GM18870 (cell line): ENCODE results near the gene TEX54.
"Not testable (repeated sequence)": the region's sequence is repeated elsewhere in the genome, so short reads cannot be mapped to it uniquely, and the experiment has no call there.

Source experiments
- ATAC-seq: cut with Tn5 transposase; IDR thresholded peaks from one replicate; pipeline ENCODE4 v1.9.1; 2021; ENCODE audit warnings: moderate library complexity; ENCODE audit not compliant: unreplicated experiment

TEX54 gene

DNA sequence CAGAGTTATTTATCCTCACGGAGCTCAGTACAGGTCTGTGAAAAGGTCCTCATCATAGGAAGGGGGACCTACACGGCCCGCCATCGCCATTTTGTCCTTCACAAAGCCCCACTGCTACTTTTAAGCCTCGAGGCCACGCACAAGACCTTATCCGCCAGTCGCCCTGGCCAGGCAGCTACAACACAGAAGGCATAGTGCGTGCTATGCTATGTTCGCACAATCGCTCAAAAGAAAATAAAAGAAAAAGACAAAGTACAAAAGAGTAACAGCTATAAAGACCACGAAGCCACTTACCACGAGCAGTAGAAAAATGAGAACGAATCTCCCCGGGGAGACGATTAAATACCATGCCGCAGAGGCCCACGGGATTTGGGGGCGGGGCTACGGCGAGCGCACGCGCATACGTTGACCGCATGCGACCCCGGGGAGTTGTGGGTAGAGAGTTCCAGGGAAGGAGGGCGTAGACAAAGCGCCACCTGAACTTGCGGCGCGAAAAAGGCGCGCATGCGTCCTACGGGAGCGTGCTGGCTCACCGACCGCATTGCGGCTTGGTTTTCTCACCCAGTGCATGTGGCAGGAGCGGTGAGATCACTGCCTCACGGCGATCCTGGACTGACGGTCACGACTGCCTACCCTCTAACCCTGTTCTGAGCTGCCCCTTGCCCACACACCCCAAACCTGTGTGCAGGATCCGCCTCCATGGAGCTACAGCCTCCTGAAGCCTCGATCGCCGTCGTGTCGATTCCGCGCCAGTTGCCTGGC lies 23.1 kb upstream of the TEX54 start:
- peak; percentile 87 for ATAC-seq

DNA sequence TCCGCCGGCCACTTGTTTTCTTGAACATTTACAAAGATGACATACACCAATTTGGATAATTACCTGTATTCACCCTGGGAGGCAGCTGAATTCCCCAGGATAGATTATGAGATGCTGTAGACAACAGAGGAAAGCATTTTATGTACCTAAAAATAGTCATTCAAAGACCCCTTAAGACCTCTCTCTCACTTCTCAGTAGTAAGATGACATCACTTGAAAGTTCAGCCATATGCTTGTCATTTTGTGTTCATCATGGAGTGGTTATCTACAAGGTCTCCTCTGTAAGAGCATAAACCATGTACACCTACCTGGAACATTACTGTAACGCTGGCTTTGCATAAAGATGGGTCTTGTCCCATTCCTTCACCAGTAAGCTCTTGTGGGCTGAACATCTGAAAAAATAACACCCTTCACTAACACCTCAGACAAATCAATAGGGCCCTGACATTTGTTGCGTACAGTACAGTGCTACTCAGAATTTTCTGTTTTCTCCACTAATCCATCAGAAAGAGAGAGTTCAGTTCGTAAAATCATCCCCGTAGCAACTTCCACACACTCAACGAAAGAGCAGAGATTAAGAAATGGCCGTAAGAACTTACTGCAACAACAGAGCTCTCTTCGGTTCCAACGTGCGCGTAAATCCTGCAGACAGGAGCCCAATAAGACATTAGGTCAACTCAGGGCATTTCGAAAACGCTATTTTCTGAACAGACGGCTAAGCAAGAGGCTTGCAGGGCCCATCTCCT lies 22.4 kb upstream of the TEX54 start:
- ATAC-seq, result no peak

- ATAC-seq, result no peak
These were observed 21.6 kb upstream of the TEX54 start for GRCh38 chr11:62854013-62854824.

DNA sequence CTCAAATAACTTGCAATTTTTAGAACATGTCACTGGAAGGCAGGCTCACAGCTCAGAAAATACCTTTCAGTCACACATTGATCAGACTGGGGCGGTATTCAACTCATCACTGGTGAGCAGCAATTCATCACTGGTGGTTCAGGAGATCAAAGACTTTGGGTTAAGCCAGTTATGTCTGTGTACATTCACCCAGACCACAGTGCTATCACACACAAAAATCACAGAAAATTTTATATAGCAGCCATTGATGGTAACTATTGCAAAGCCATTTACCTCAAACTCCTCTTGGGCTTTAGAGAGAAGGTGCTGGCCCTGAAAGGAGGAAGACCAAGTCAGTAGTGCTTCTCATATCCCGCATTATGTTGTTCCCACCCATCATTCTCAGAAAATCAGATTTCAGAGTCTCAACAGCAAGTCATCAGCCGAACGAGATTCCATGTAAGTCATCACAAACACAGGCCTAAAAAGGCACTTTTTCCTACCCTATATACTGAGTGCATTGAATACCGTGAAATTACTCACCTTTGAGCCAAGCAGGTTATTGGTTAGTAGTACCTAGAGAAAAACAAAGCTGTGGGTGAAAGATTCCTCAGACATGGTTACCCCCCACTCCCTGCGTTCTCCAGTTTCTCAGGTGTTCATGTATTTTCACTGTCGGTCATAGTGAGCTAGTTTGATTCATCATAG lies 20.8 kb upstream of the TEX54 start:
- ATAC-seq, result no peak

DNA sequence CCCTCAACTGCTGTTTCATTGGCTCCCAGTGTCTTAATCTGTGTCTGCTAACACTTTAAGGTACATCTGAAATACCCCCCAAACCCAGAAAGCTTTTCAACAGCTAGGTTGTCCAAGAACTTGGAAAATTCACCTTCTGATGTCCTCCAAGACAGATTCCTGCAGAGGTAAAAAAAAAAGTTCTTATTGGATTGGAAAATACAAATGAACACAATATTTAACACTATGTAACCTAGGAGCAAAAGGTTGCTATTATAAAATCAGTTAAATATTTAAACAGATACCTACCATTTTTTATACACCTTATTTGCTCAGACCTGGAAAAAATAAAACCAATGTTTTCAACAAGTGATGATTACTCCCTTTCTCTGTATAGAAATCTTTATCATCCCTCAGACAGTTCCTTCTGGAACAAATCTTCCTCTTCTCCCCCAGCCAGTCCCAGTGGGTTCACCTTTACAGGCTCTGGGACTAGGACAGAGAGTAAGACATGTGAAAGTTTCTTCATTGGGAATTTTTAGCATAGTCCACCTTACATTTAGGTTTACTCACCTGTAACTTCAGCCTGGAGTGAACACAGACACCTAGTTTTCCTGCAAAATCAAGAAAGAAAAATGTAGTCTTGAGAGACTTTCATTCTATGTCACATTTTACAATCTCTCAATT lies 20.0 kb upstream of the TEX54 start:
- ATAC-seq, result no peak

GRCh38 chr11:62851807-62852522 lies 19.3 kb upstream of the TEX54 start:
- no peak for ATAC-seq

DNA sequence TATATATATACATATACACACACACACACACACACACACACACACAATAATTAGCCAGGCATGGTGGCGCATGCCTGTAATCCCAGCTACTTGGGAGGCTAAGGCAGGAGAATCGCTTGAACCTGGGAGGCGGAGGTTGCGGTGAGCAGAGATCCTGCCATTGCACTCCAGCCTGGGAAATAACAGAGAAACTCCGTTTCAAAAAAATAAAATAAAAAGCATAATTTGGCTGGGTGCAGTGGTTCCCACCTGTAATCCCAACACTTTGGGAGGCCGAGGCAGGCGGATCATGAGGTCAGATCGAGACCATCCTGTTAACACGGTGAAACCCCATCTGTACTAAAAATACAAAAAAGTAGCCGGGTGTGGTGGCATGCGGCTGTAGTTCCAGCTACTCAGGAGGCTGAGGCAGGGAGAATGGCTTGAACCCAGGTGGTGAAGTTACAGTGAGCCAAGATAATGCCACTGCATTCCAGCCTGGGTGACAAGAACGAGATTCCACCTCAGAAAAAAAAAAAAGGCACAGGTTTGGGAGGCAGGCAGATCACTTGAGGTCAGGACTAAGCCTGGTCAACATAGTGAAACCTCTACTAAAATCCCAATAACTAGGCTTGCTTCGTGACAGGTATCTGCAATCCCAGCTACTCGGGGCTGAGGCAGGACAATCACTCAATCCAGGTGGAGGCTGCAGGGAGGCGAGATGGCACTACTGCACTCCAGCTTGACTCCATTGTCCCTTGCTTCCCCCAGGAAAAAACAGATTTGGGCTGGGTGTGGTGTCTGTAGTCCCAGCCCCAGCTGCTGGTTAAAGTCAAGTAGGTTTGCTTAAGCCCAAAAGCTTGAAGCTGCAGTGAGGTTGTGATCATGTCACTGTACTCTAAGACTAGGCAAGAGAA lies 18.5 kb upstream of the TEX54 start:
- ATAC-seq, result no peak

- ATAC-seq, result no peak
These were observed 15.2 kb upstream of the TEX54 start for GRCh38 chr11:62847767-62848314.

GRCh38 chr11:62846177-62846576 lies 13.5 kb upstream of the TEX54 start:
- ATAC-seq, result no peak

- no peak for ATAC-seq
These were observed 11.5 kb upstream of the TEX54 start for GRCh38 chr11:62844154-62844553.

GRCh38 chr11:62843466-62843865 lies 10.8 kb upstream of the TEX54 start:
- ATAC-seq, result no peak

DNA sequence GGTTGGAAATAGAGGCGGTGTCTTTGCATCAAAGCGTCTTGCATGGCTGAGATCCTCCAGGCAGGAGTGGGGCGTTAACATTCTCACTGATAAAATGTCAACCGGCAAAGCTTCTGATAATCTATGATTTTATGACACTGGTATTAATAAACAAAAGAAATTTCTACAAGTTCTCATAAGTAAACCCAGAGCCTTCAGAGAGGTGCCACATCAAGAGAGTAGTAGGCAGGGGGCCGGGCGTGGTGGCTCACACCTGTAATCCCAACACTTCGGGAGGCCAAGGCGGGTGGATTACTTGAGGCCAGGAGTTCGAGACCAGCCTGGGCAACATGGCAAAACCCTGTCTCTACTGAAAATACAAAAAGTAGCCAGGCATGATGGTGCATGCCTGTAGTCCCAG lies 10.2 kb upstream of the TEX54 start:
- ATAC-seq, result not testable (repeated sequence)

DNA sequence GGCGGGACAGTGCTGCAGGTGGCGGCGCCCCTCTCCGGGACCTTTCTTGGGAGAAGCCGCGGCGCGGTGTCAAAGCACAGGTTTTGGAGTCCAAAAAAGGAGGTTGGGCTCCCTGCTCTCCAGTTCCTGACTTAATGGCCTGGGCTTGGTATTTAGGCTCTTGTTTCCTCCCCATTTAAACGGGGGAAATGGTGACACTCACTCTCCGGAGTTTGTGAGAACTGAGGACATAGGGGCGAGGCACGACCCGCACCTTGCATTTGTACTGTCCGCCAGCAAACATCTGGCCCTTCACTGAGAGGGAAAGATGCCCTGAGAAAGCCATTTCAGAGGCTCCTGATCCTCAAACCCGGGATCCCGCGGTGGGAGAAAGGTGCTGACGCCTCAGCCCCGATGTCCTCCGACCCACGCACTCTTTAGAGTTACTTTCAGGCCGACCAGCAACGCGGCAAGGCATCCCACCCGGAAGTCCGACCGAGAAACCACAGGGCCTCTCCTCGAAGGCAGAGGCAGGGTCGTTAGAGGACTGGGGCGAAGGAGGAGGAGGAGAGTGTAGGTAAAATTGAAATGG lies 9.6 kb upstream of the TEX54 start:
- no peak for ATAC-seq

- ATAC-seq, result peak; percentile 62
These were observed 8.9 kb upstream of the TEX54 start for GRCh38 chr11:62841361-62842170.

DNA sequence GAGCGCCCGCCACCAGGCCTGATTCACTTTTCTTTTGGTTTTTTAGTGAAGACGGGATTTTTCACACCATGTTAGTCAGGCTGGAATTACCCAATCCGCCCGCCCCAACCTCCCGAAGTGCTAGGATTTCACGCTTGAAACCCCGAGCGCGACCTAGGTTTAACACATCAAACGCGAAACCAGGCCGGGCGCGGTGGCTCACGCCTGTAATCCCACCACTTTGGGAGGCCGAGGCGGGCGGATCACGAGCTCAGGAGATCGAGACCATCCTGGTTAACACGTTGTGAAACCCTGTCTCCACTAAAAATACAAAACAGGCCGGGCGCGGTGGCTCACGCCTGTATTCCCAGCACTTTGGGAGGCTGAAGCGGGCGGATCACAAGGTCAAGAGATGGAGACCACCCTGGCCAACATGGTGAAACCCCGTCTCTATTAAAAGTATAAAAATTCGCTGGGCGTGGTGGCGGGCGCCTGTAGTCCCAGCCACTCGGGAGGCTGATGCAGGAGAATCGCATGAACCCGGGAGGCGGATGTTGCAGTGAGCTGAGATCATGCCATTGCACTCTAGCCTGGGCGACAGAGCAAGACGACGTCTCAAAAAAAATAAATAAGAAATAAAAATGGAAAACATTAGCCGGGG lies 8.2 kb upstream of the TEX54 start:
- ATAC-seq, result not testable (repeated sequence)

- peak; percentile 30 for ATAC-seq
These were observed 6.7 kb upstream of the TEX54 start, which contains the start of gene WDR74 for GRCh38 chr11:62839050-62839945. WDR74 (minus strand) TSS chr11:62839590; CDS start chr11:62839570, 20 bp downstream.
